Panc1 (cell line): ENCODE measurements around the gene MCMBP. TPM values are rescaled to one million over a fixed set of nuclear protein-coding genes. Genes with fewer than 3 reads are reported as not detected.

ENCODE experiments used
- ATAC-seq: fragments of 200-7000 bp; cut with Tn5 transposase; 2 replicates; pipeline ENCODE4 v1.9.1; 2020; ENCODE audit warnings: mild to moderate bottlenecking, moderate library complexity
- BruUV-seq: library from RNA; stranded (reverse); fragments of 400-500 nt; replicated peaks from 2 replicates; lab custom pipeline; 2021; lab: Mats Ljungman, UMichigan
- CTCF ChIA-PET: fragments of 300-600 bp; sonication (Branson Sonifier 250); formaldehyde crosslinking; loops from one replicate; lab custom pipeline; 2022; ENCODE audit warnings: antibody characterized with exemption; lab: Charles Lee
- POLR2A ChIA-PET: fragments of 300-600 bp; sonication (Branson Sonifier 250); formaldehyde crosslinking; loops from one replicate; lab custom pipeline; 2022; ENCODE audit warnings: antibody characterized with exemption; lab: Charles Lee
- DNase-seq: peaks from one replicate; pipeline ENCODE4 v3.0.0-alpha.2; 2010; ENCODE audit warnings: low read depth, low spot score
- H3K27ac ChIP-seq: 2 replicates; pipeline ENCODE4 v1.5.1; 2011; ENCODE audit warnings: mild to moderate bottlenecking, low read length, inconsistent platforms
- H3K27me3 ChIP-seq: fragments of 200-500 bp; sonication (Bioruptor generic); 2 replicates; pipeline ENCODE4 v1.6.0; 2014; ENCODE audit warnings: low read length, inconsistent platforms; ENCODE audit not compliant: control insufficient read depth, insufficient read depth
- H3K36me3 ChIP-seq: fragments of 200-500 bp; sonication (Bioruptor generic); 2 replicates; pipeline ENCODE4 v1.5.1; 2014; ENCODE audit warnings: inconsistent platforms, mild to moderate bottlenecking, low read length, moderate library complexity; ENCODE audit not compliant: control insufficient read depth, insufficient read depth
- H3K4me1 ChIP-seq: 2 replicates; pipeline ENCODE4 v1.5.1; 2011; ENCODE audit warnings: inconsistent platforms, mild to moderate bottlenecking, low read length, moderate library complexity; ENCODE audit not compliant: control insufficient read depth, insufficient read depth
- H3K4me3 ChIP-seq, 2 experiments: 2 replicates each; pipeline ENCODE4 v1.5.1; 2011 to 2012; ENCODE audit warnings: low read depth in 2 of 2, low read length in 2 of 2, mild to moderate bottlenecking in 2 of 2, inconsistent platforms in 1 of 2, moderate library complexity in 1 of 2
- H3K9me3 ChIP-seq: fragments of 200-500 bp; sonication (Bioruptor generic); 2 replicates; pipeline ENCODE4 v1.5.1; 2014; ENCODE audit warnings: low read depth, mild to moderate bottlenecking, inconsistent platforms, low read length, moderate library complexity; ENCODE audit not compliant: control insufficient read depth, insufficient read depth
- POLR2AphosphoS5 ChIP-seq: IDR thresholded peaks from 2 replicates; pipeline ENCODE4 v1.6.1; 2012; ENCODE audit warnings: mild to moderate bottlenecking, low read depth, low read length, moderate library complexity
- SIN3A ChIP-seq: IDR thresholded peaks from 2 replicates; pipeline ENCODE4 v1.6.1; 2012; ENCODE audit warnings: low read depth, mild to moderate bottlenecking, low read length, moderate library complexity, borderline replicate concordance; ENCODE audit not compliant: insufficient read depth
- TCF7L2 ChIP-seq: IDR thresholded peaks from 2 replicates; pipeline ENCODE4 v1.6.1; 2011; ENCODE audit warnings: mild to moderate bottlenecking, low read depth, low read length, inconsistent platforms
- in situ Hi-C: cut with HindIII; loops from 2 replicates; pipeline ENCODE4 v1.10.0; 2016; ENCODE audit warnings: low sequenced_read_pairs, low pct_unique_long_range_greater_than_20kb
- intact Hi-C: fragments of 100-400 bp; cut with micrococcal nuclease; formaldehyde crosslinking; loops from one replicate; pipeline ENCODE4 v1.10.0; 2022; ENCODE audit not compliant: unreplicated experiment
- total RNA-seq: library from RNA; stranded (reverse); gene quantifications from one replicate; pipeline ENCODE4 v1.2.1, GENCODE V29; 2021; ENCODE audit not compliant: unreplicated experiment
- TF ChIP-seq, protein P1 (sequence below): fragments of 450-650 bp; IDR thresholded peaks from 2 replicates; pipeline ENCODE4 v1.5.1; 2017; ENCODE audit warnings: mild to moderate bottlenecking
- TF ChIP-seq, protein P2 (sequence below), 2 experiments: IDR thresholded peaks; 2 replicates each; pipeline ENCODE4 v1.6.1; 2011 to 2012; ENCODE audit warnings: low read depth in 2 of 2, control low read depth in 1 of 2, low read length in 1 of 2, mild to moderate bottlenecking in 1 of 2, moderate library complexity in 1 of 2; ENCODE audit not compliant: insufficient read depth in 1 of 2

The MCMBP gene
- total RNA-seq, 1 experiment from 2014 or later, result 94.5 TPM

DNA sequence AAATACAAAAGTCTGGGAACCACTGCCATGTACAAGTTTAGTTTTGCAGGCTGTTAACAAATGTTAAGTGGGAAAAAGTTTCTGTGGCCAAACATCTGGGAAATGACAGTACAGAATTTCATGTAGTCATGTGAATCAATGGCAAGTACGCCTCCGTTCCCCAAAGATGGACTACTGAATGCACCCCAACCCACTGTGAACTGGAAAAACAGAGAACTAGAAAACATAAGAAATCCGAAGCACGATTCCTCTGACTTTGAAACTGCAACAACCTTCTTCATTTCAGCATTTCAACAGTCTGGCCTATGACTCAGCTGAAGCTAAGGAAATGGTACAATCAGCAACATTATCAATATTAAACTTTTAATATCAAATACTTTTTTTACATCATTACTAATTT, 41.8 kb downstream of the MCMBP start:
- Histone ChIP-seq H3K27ac (no peak overlapping the region), H3K36me3 (peaks cover 59% of the 10 kb centered on the region), H3K9me3 (no peaks in the 10 kb centered on the region), H3K4me3 (no peak overlapping the region), H3K27me3 (no peaks in the 10 kb centered on the region), H3K4me1 (no peaks in the 10 kb centered on the region)
- no TSS peak for BruUV-seq
- DNase-seq (no peak), ATAC-seq (no peak)
- intact Hi-C loops (no loop called here), in situ Hi-C loops (no loop called here)
- ChIA-PET CTCF (no interaction called here), POLR2A (no interaction called here)
- TF ChIP-seq SIN3A (no peak), POLR2AphosphoS5 (no peak), TCF7L2 (no peak)
- TF ChIP-seq, protein P1, sequence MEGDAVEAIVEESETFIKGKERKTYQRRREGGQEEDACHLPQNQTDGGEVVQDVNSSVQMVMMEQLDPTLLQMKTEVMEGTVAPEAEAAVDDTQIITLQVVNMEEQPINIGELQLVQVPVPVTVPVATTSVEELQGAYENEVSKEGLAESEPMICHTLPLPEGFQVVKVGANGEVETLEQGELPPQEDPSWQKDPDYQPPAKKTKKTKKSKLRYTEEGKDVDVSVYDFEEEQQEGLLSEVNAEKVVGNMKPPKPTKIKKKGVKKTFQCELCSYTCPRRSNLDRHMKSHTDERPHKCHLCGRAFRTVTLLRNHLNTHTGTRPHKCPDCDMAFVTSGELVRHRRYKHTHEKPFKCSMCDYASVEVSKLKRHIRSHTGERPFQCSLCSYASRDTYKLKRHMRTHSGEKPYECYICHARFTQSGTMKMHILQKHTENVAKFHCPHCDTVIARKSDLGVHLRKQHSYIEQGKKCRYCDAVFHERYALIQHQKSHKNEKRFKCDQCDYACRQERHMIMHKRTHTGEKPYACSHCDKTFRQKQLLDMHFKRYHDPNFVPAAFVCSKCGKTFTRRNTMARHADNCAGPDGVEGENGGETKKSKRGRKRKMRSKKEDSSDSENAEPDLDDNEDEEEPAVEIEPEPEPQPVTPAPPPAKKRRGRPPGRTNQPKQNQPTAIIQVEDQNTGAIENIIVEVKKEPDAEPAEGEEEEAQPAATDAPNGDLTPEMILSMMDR, result no peak
- TF ChIP-seq, protein P2, sequence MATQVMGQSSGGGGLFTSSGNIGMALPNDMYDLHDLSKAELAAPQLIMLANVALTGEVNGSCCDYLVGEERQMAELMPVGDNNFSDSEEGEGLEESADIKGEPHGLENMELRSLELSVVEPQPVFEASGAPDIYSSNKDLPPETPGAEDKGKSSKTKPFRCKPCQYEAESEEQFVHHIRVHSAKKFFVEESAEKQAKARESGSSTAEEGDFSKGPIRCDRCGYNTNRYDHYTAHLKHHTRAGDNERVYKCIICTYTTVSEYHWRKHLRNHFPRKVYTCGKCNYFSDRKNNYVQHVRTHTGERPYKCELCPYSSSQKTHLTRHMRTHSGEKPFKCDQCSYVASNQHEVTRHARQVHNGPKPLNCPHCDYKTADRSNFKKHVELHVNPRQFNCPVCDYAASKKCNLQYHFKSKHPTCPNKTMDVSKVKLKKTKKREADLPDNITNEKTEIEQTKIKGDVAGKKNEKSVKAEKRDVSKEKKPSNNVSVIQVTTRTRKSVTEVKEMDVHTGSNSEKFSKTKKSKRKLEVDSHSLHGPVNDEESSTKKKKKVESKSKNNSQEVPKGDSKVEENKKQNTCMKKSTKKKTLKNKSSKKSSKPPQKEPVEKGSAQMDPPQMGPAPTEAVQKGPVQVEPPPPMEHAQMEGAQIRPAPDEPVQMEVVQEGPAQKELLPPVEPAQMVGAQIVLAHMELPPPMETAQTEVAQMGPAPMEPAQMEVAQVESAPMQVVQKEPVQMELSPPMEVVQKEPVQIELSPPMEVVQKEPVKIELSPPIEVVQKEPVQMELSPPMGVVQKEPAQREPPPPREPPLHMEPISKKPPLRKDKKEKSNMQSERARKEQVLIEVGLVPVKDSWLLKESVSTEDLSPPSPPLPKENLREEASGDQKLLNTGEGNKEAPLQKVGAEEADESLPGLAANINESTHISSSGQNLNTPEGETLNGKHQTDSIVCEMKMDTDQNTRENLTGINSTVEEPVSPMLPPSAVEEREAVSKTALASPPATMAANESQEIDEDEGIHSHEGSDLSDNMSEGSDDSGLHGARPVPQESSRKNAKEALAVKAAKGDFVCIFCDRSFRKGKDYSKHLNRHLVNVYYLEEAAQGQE (IDR thresholded peaks at IDR 0.05; ENCODE audit: insufficient read depth in 1 of 2, low read depth in 2 of 2, low read length in 1 of 2), result no peak

DNA sequence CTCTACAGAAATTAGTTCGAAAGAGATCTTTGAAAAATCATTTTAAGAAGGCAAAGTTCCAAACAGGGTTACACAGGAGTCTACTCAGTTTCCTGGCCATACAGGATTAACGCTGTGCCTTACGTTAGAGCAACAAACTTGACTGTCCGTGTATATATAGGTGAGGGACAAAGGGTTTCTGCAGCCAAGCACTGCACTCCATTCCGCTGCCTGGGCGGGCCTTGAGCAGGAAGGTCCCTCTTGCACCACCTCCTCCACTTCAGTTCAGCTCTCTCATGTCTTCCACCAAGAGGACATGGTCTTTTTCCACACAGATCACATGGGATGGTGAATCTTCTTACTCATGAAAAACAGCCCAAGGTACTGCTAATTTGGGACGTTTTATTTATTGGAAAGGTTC, 43.2 kb downstream of the MCMBP start:
- Histone ChIP-seq H3K36me3 (peaks cover 53% of the 10 kb centered on the region), H3K27me3 (no peaks in the 10 kb centered on the region), H3K27ac (no peak overlapping the region), H3K9me3 (no peaks in the 10 kb centered on the region), H3K4me3 (no peak overlapping the region), H3K4me1 (no peaks in the 10 kb centered on the region)
- no TSS peak for BruUV-seq
- ChIA-PET POLR2A (no interaction called here), CTCF (no interaction called here)
- in situ Hi-C loops, result no loop called here
- no peak for ATAC-seq
- intact Hi-C loops, result no loop called here
- no peak for TF ChIP-seq TCF7L2
- TF ChIP-seq SIN3A, result no peak
- TF ChIP-seq, protein P1, result no peak
- TF ChIP-seq, protein P2 (IDR thresholded peaks at IDR 0.05; ENCODE audit: insufficient read depth in 1 of 2, low read depth in 2 of 2, low read length in 1 of 2), result no peak
- TF ChIP-seq POLR2AphosphoS5, result no peak
- no peak for DNase-seq
